Neuronal stem cell (in vitro differentiated cells): ENCODE data around the gene CDC34.

Experiments used
- DNase-seq: peaks from one replicate; pipeline ENCODE4 v3.0.0-alpha.2; 2013; ENCODE audit warnings: low spot score
- H2AFZ ChIP-seq: one replicate; pipeline ENCODE4 v1.6.1; 2013; ENCODE audit warnings: mild to moderate bottlenecking, low read length, inconsistent platforms
- H2AK5ac ChIP-seq: 2 replicates; pipeline ENCODE4 v1.6.1; 2013; ENCODE audit warnings: low read depth, mild to moderate bottlenecking, inconsistent platforms, low read length, moderate library complexity, mixed read lengths
- H2BK120ac ChIP-seq: 2 replicates; pipeline ENCODE4 v1.6.1; 2013; ENCODE audit warnings: low read depth, mild to moderate bottlenecking, inconsistent platforms, low read length, moderate library complexity, mixed read lengths
- H2BK12ac ChIP-seq: one replicate; pipeline ENCODE4 v1.6.1; 2013; ENCODE audit warnings: low read length, inconsistent platforms
- H2BK15ac ChIP-seq: 2 replicates; pipeline ENCODE4 v1.6.1; 2013; ENCODE audit warnings: mild to moderate bottlenecking, low read length, inconsistent platforms, mixed read lengths
- H2BK5ac ChIP-seq: one replicate; pipeline ENCODE4 v1.6.1; 2013; ENCODE audit warnings: inconsistent platforms, mild to moderate bottlenecking, low read length, moderate library complexity
- H3K14ac ChIP-seq: one replicate; pipeline ENCODE4 v1.6.1; 2013; ENCODE audit warnings: low read length, inconsistent platforms
- H3K18ac ChIP-seq: 2 replicates; pipeline ENCODE4 v1.6.1; 2013; ENCODE audit warnings: low read length, inconsistent platforms
- H3K23ac ChIP-seq: 2 replicates; pipeline ENCODE4 v1.6.1; 2013; ENCODE audit warnings: low read depth, mild to moderate bottlenecking, mixed read lengths, low read length, inconsistent platforms; ENCODE audit not compliant: poor library complexity
- H3K27ac ChIP-seq: replicated peaks from 3 replicates; pipeline ENCODE4 v1.5.1; 2013; ENCODE audit warnings: low read length, inconsistent platforms
- H3K27me3 ChIP-seq, 3 experiments: 2 replicates each; pipeline ENCODE4 v1.6.1; 2013; ENCODE audit warnings: low read length in 3 of 3, mild to moderate bottlenecking in 2 of 3, inconsistent platforms in 1 of 3, low read depth in 1 of 3, mixed read lengths in 1 of 3, moderate library complexity in 1 of 3; ENCODE audit not compliant: control insufficient read depth in 3 of 3, insufficient read depth in 3 of 3
- H3K36me3 ChIP-seq, 2 donors: replicated peaks in 1 of 2; 2 replicates each; pipeline ENCODE4 v1.6.1; 2013; ENCODE audit warnings: low read length in 2 of 2; ENCODE audit not compliant: control insufficient read depth in 2 of 2, insufficient read depth in 2 of 2
- H3K4ac ChIP-seq: 2 replicates; pipeline ENCODE4 v1.6.1; 2013; ENCODE audit warnings: inconsistent platforms, mild to moderate bottlenecking, low read length, moderate library complexity
- H3K4me1 ChIP-seq, 2 donors: 1 replicate in 1 of 2; 2 replicates in 1 of 2; pipeline ENCODE4 v1.6.1; 2013; ENCODE audit warnings: low read length in 2 of 2, low read depth in 1 of 2; ENCODE audit not compliant: control insufficient read depth in 2 of 2, insufficient read depth in 1 of 2
- H3K4me2 ChIP-seq: one replicate; pipeline ENCODE4 v1.6.1; 2013; ENCODE audit warnings: mild to moderate bottlenecking, low read length, inconsistent platforms; ENCODE audit not compliant: insufficient read depth, poor library complexity, severe bottlenecking
- H3K4me3 ChIP-seq, 2 donors: 2 replicates each; pipeline ENCODE4 v1.5.1; 2013; ENCODE audit warnings: low read length in 2 of 2, mild to moderate bottlenecking in 2 of 2, inconsistent platforms in 1 of 2, moderate library complexity in 1 of 2
- H3K79me1 ChIP-seq: one replicate; pipeline ENCODE4 v1.6.1; 2013; ENCODE audit warnings: low read depth, mild to moderate bottlenecking, inconsistent platforms, low read length, moderate library complexity
- H3K9ac ChIP-seq: one replicate; pipeline ENCODE4 v1.6.1; 2013; ENCODE audit warnings: mild to moderate bottlenecking, low read depth, low read length, inconsistent platforms; ENCODE audit not compliant: poor library complexity
- H3K9me3 ChIP-seq, 2 donors: replicated peaks in 1 of 2; 2 replicates each; pipeline versions ENCODE3 to v1.6.1; 2013; ENCODE audit warnings: low read length in 2 of 2, mild to moderate bottlenecking in 2 of 2, inconsistent platforms in 1 of 2, low read depth in 1 of 2, mixed read lengths in 1 of 2, moderate library complexity in 1 of 2; ENCODE audit not compliant: control insufficient read depth in 2 of 2, insufficient read depth in 1 of 2
- H4K8ac ChIP-seq: one replicate; pipeline ENCODE4 v1.6.1; 2013; ENCODE audit warnings: low read depth, mild to moderate bottlenecking, inconsistent platforms, low read length, moderate library complexity
- H4K91ac ChIP-seq: one replicate; pipeline ENCODE4 v1.6.1; 2013; ENCODE audit warnings: low read length, low read depth, mild to moderate bottlenecking, inconsistent platforms; ENCODE audit not compliant: poor library complexity
- WGBS, 2 donors: extraction: QIAGEN DNeasy Blood & Tissue Kit; methylation state at CpG; one replicate each; pipeline ENCODE4 v1.1.7; 2013; ENCODE audit warnings: missing lambda C conversion rate in 2 of 2, mixed read lengths in 1 of 2; ENCODE audit not compliant: insufficient read length in 2 of 2, insufficient replicate concordance in 1 of 2; ENCODE audit errors: extremely low coverage in 2 of 2; 5-methylcytosine and 5-hydroxymethylcytosine counted together

CDC34 gene

DNA sequence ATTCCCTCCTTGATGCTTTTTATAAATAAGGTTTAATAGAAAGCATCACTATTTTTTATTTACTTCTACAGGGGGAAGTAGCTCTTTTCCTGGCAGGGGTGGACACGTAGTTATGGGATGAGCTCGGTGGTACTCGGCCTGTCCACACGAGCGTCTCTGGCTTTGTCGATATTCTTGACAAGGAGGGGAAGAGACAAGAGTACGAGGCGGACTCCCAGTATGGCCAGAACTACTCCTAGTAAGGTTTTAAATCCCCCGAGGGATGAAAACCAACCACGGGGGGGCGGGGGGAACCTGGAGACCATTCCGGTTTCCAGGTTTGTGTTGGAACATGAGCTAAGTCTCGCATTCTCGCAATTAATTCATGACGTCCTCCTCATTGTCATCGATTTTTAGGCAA is 35.3 kb downstream of the CDC34 start:
- no peak overlapping the region for H3K27ac ChIP-seq
- H2BK120ac ChIP-seq: no peak overlapping the region
- no peak overlapping the region for H2BK15ac ChIP-seq
- no CpG with 5 or more reads among the region's 16 CpGs for WGBS, 2 donors
- H3K23ac ChIP-seq: no peak overlapping the region
- H3K9ac ChIP-seq: no peak overlapping the region
- H3K79me1 ChIP-seq: no peaks in the 10 kb centered on the region
- H3K4ac ChIP-seq: no peak overlapping the region
- DNase-seq: no peak
- no peak overlapping the region for H3K14ac ChIP-seq
- peaks cover 4 to 5% of the 10 kb centered on the region in 2 donors for H3K9me3 ChIP-seq
- no peak overlapping the region for H3K18ac ChIP-seq
- H2BK12ac ChIP-seq: no peak overlapping the region
- no peak overlapping the region for H4K8ac ChIP-seq
- H2AFZ ChIP-seq: no peak overlapping the region
- peaks cover 12 to 20% of the 10 kb centered on the region in 2 donors for H3K36me3 ChIP-seq
- no peak overlapping the region for H3K4me2 ChIP-seq
- no peak overlapping the region for H2BK5ac ChIP-seq
- H3K27me3 ChIP-seq: no peaks in the 10 kb centered on the region
- no peaks in the 10 kb centered on the region for H3K4me1 ChIP-seq
- H4K91ac ChIP-seq: no peak overlapping the region
- H3K4me3 ChIP-seq: no peak overlapping the region
- H2AK5ac ChIP-seq: no peak overlapping the region

- no peak overlapping the region for H3K4me2 ChIP-seq
- no peak overlapping the region for H2AFZ ChIP-seq
- no peaks in the 10 kb centered on the region for H3K79me1 ChIP-seq
- H3K9me3 ChIP-seq: peaks cover 2 to 4% of the 10 kb centered on the region in 2 donors
- no peak overlapping the region for H2AK5ac ChIP-seq
- H3K4me3 ChIP-seq: no peak overlapping the region
- DNase-seq: no peak
- H2BK15ac ChIP-seq: no peak overlapping the region
- H3K9ac ChIP-seq: no peak overlapping the region
- no peak overlapping the region for H3K18ac ChIP-seq
- H4K91ac ChIP-seq: no peak overlapping the region
- no peaks in the 10 kb centered on the region for H3K27me3 ChIP-seq
- no peak overlapping the region for H3K14ac ChIP-seq
- no peak overlapping the region for H3K27ac ChIP-seq
- H3K23ac ChIP-seq: no peak overlapping the region
- H2BK12ac ChIP-seq: no peak overlapping the region
- peaks cover 10 to 15% of the 10 kb centered on the region in 2 donors for H3K36me3 ChIP-seq
- H4K8ac ChIP-seq: no peak overlapping the region
- no peak overlapping the region for H2BK5ac ChIP-seq
- no CpG with 5 or more reads among the region's 22 CpGs for WGBS, 2 donors
- no peaks in the 10 kb centered on the region for H3K4me1 ChIP-seq
- no peak overlapping the region for H3K4ac ChIP-seq
- no peak overlapping the region for H2BK120ac ChIP-seq
Observed at GRCh38 chr19:567296-567900, 35.8 kb downstream of the CDC34 start.

DNA sequence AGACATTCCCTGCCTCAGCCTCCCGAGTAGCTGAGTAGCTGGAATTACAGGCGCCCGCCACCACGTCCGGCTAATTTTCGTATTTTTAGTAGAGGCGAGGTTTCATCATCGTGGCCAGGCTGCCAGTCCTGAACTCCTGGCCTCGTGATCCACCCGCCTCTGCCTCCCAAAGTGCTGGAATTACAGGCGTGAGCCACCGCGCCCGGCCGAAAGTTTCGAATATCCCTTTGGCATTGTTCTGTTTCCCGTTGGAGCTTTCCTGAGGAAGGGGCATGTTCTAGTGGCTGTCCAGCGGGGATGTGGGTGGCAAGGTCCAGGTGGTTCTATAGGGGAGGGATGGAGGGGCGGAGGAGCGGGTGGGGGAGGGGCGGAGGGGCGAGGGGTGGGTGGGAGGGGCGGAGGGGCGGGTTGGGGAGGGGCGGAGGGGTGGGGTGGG is 38.7 kb downstream of the CDC34 start:
- Histone ChIP-seq H2AFZ (no peak overlapping the region), H3K9me3 (peaks cover 2 to 4% of the 10 kb centered on the region in 2 donors), H3K14ac (no peak overlapping the region), H3K4me3 (no peak overlapping the region), H3K27me3 (no peaks in the 10 kb centered on the region), H3K18ac (no peak overlapping the region), H3K4ac (no peak overlapping the region), H2BK12ac (no peak overlapping the region), H2BK5ac (no peak overlapping the region), H3K27ac (no peak overlapping the region), H3K4me2 (no peak overlapping the region), H3K9ac (no peak overlapping the region), H2BK15ac (no peak overlapping the region), H3K36me3 (peaks cover 9 to 20% of the 10 kb centered on the region in 2 donors), H2BK120ac (no peak overlapping the region), H3K4me1 (peaks cover 7 to 10% of the 10 kb centered on the region in 2 donors), H4K8ac (no peak overlapping the region), H3K23ac (no peak overlapping the region), H4K91ac (no peak overlapping the region), H2AK5ac (no peak overlapping the region), H3K79me1 (peaks cover 7% of the 10 kb centered on the region)
- no CpG with 5 or more reads among the region's 25 CpGs for WGBS, 2 donors
- DNase-seq: no peak

DNA sequence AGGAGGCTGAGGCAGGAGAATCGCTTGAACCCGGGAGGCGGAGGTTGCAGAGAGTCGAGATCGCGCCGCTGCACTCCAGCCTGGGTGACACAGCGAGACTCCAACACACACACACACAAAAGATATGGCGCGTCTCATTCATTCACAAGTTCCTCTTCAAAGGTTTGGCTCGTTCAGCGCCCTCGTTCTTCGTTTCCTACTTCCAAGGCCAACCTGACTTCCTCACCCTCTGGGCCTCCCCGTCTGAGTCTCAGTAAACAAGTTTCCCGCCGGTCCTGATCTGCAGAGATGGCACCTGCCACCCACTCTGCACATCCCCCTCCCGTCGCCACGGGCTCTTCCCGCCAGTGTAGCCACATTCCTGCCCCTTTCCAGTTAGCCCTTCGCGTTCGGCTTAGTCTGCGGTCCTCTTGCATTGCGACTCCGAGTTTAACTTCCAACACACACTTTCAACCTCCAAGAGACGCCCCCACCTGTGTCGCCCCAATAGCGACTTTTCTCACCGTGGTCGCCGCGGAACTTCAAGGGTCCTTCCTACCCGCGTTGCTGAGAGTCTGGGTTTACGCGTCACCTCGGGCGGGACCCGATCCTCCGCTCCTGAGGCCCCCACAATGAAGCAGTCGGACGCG is 39.5 kb downstream of the CDC34 start:
- Histone ChIP-seq H3K79me1 (peaks cover 12% of the 10 kb centered on the region), H2BK120ac (no peak overlapping the region), H3K9ac (peak overlapping the region; percentile 78), H3K27ac (peak overlapping the region; percentile 95), H3K4me1 (peaks cover 11 to 13% of the 10 kb centered on the region in 2 donors), H4K8ac (no peak overlapping the region), H3K23ac (peak overlapping the region; percentile 3), H3K14ac (peak overlapping the region; percentile 10), H2AFZ (peak overlapping the region; percentile 83), H3K9me3 (peaks cover 2 to 4% of the 10 kb centered on the region in 2 donors), H2BK15ac (no peak overlapping the region), H2AK5ac (peak overlapping the region; percentile 54), H4K91ac (no peak overlapping the region), H3K27me3 (no peaks in the 10 kb centered on the region), H3K4ac (no peak overlapping the region), H2BK12ac (peak overlapping the region; percentile 97), H3K4me3 (peak overlapping the region; percentile 88 to 98), H2BK5ac (peak overlapping the region; percentile 45), H3K4me2 (peak overlapping the region; percentile 65), H3K36me3 (peaks cover 10 to 25% of the 10 kb centered on the region in 2 donors), H3K18ac (peak overlapping the region; percentile 84)
- peak; percentile 51 for DNase-seq
- no CpG with 5 or more reads among the region's 45 CpGs for WGBS, 2 donors
